Vagina (tissue), 2 donors: ENCODE data around the gene ACTL10.

Experiments used
- POLR2AphosphoS5 ChIP-seq, 2 donors: sonication (generic); formaldehyde crosslinking; IDR thresholded peaks; one replicate each; pipeline ENCODE4 v1.9.0; 2017; ENCODE audit warnings: antibody characterized with exemption in 2 of 2, mild to moderate bottlenecking in 2 of 2, low read depth in 1 of 2; ENCODE audit not compliant: insufficient read depth in 1 of 2
- TF ChIP-seq, protein P1 (sequence below), 3 experiments: fragments of 450-650 bp in 2 of 3; fragments of 200-600 bp in 1 of 3; sonication (generic) in 1 of 3; IDR thresholded peaks; one replicate each; pipeline ENCODE4 v1.5.1; 2017 to 2019; ENCODE audit warnings: antibody characterized with exemption in 3 of 3, mild to moderate bottlenecking in 2 of 3, moderate library complexity in 2 of 3

DNA sequence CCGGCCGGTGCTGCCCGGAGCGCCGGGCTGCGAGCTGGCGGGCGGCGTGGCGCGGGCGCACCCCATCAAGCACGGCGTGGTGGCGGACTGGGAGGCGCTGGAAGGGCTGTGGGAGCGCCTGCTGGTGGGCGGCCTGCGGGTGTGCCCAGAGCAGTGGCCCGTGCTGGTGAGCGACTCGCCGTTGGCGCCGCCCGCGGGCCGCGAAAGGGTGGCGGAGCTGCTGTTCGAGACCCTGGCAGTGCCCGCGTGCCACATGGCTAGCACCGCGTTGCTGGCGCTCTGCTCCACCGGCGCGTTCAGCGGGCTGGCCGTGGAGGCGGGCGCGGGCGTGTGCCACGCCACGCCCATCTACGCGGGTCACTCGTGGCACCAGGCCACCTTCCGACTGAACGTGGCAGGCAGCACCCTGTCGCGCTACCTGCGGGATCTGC lies 517 bp downstream of the ACTL10 start:
- TF ChIP-seq, protein P1, sequence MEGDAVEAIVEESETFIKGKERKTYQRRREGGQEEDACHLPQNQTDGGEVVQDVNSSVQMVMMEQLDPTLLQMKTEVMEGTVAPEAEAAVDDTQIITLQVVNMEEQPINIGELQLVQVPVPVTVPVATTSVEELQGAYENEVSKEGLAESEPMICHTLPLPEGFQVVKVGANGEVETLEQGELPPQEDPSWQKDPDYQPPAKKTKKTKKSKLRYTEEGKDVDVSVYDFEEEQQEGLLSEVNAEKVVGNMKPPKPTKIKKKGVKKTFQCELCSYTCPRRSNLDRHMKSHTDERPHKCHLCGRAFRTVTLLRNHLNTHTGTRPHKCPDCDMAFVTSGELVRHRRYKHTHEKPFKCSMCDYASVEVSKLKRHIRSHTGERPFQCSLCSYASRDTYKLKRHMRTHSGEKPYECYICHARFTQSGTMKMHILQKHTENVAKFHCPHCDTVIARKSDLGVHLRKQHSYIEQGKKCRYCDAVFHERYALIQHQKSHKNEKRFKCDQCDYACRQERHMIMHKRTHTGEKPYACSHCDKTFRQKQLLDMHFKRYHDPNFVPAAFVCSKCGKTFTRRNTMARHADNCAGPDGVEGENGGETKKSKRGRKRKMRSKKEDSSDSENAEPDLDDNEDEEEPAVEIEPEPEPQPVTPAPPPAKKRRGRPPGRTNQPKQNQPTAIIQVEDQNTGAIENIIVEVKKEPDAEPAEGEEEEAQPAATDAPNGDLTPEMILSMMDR (IDR thresholded peaks at IDR 0.05) = no peak
- no peak for TF ChIP-seq POLR2AphosphoS5 (IDR thresholded peaks at IDR 0.05; ENCODE audit: insufficient read depth in 1 of 2, low read depth in 1 of 2)
